ENCODE measurements around the gene YPEL5.
A peak's percentile ranks its signal among the peaks of the same experiment; 100 is the strongest.

Gene YPEL5

GRCh38 chr2:30208453-30208852, 61.6 kb downstream of the YPEL5 start:
- DNase-seq = peak; percentile 35 to 47

- no peak for DNase-seq
Observed at GRCh38 chr2:30209227-30209626, 62.4 kb downstream of the YPEL5 start.
